Adrenal gland (tissue), 12 donors: ENCODE results near the gene MPC1. TPM values are rescaled to one million over a fixed set of nuclear protein-coding genes. Genes with fewer than 3 reads are reported as not detected.

ENCODE experiments used
- DNase-seq, 7 donors: peaks; one replicate each; pipeline ENCODE4 v3.0.0-alpha.2; 2019 to 2020
- H3K27ac ChIP-seq, 5 donors: fragments of 200-600 bp; sonication (generic) in 4 of 5; 1 replicate in 3 of 5; 2 replicates in 2 of 5; pipeline versions ENCODE4 v1.5.1 to v1.8.0; 2016 to 2020; ENCODE audit warnings: mild to moderate bottlenecking in 1 of 5
- H3K27me3 ChIP-seq: fragments of 200-600 bp; 2 replicates; pipeline ENCODE4 v1.8.0; 2021
- H3K36me3 ChIP-seq, 2 donors: fragments of 200-600 bp; replicated peaks in 1 of 2; 1 replicate in 1 of 2; 2 replicates in 1 of 2; pipeline versions ENCODE4 v1.5.1 to v1.8.0; 2018 to 2022
- H3K4me1 ChIP-seq, 2 donors: fragments of 200-600 bp; replicated peaks in 1 of 2; 1 replicate in 1 of 2; 2 replicates in 1 of 2; pipeline versions ENCODE4 v1.5.1 to v1.8.0; 2018 to 2021
- H3K4me3 ChIP-seq, 4 donors: fragments of 200-600 bp; sonication (generic) in 3 of 4; one replicate each; pipeline ENCODE4 v1.5.1; 2016 to 2018
- H3K9me3 ChIP-seq, 3 donors: fragments of 200-600 bp; sonication (generic) in 1 of 3; replicated peaks in 1 of 3; 1 replicate in 2 of 3; 2 replicates in 1 of 3; pipeline versions ENCODE4 v1.5.1 to v1.8.0; 2016 to 2021
- CTCF ChIP-seq, 6 experiments: fragments of 450-650 bp in 4 of 6; fragments of 200-600 bp in 2 of 6; sonication (generic) in 1 of 6; IDR thresholded peaks; 1 replicate in 5 of 6; 2 replicates in 1 of 6; pipeline versions ENCODE4 v1.5.1 to v1.8.0; 2016 to 2021; ENCODE audit warnings: antibody characterized with exemption in 6 of 6, mild to moderate bottlenecking in 2 of 6, moderate library complexity in 1 of 6
- POLR2A ChIP-seq, 2 donors: fragments of 450-650 bp; IDR thresholded peaks; one replicate each; pipeline ENCODE4 v1.6.1; 2017; ENCODE audit warnings: antibody characterized with exemption in 2 of 2, mild to moderate bottlenecking in 2 of 2, moderate library complexity in 1 of 2
- WGBS, 4 donors: extraction: QIAGEN DNeasy Blood & Tissue Kit in 2 of 4; methylation state at CpG; one replicate each; pipeline versions ENCODE4 v1.1.5 to v1.1.7; 2013 to 2017; 5-methylcytosine and 5-hydroxymethylcytosine counted together
- intact Hi-C, 2 donors: fragments of 100-400 bp; cut with DNase I; formaldehyde crosslinking; loops; one replicate each; pipeline versions ENCODE4 v1.14.1 to v1.15.0; 2022 to 2023
- polyA plus RNA-seq, 3 donors: library from polyadenylated mRNA; stranded (reverse); fragments of 200-250 nt in 2 of 3; fragments of 350-450 nt in 1 of 3; fragmentation: Illumina TruSeq in 1 of 3; extraction: RNeasy Lipid Tissue Mini Kit (QIAGEN cat#74804) in 1 of 3; gene quantifications; one replicate each; pipeline ENCODE4 v1.2.3, GENCODE V29; 2013 to 2014
- total RNA-seq, 9 donors: library from RNA; depleted of rRNA in 4 of 9; stranded (reverse); fragments of >200 nt in 4 of 9; fragments of 120-200 nt in 1 of 9; fragmentation: NEBNext Ultra II Directional in 1 of 9; extraction: Animal tissue kit (Norgen Biotek cat#: 25700) in 1 of 9; gene quantifications; one replicate each; pipeline versions ENCODE4 v1.1.0 to v1.2.4, GENCODE V29; 2013 to 2023
- donor health status: healthy with polysubstance abuse.
- donor health status: Bipolar disorder and iron deficiency.
- donor health status: DM: yes; HTN: yes; CAD: no.
- donor health status: DM: no; HTN: no; CAD: no.
- donor health status: DM: no; HTN: no; CAD: no.
- donor health status: DM: yes; HTN: yes; CAD: no.

The MPC1 gene
- total and polyA plus RNA-seq, 12 donors: 22.8 to 76.9 (median 46.0) TPM

- Histone ChIP-seq H3K27ac (no peak overlapping the region), H3K4me3 (no peak overlapping the region), H3K4me1 (no peaks in the 10 kb centered on the region), H3K9me3 (no peaks in the 10 kb centered on the region), H3K27me3 (no peaks in the 10 kb centered on the region), H3K36me3 (peaks cover 0 to 8% of the 10 kb centered on the region in 2 donors)
- no peak for DNase-seq
- no peak for TF ChIP-seq POLR2A (IDR thresholded peaks at IDR 0.05)
- TF ChIP-seq CTCF (IDR thresholded peaks at IDR 0.05): no peak
- intact Hi-C loops: no loop called here
- 93 to 96% (median 94%) methylated on average over 32 to 49 of the region's 49 CpGs for WGBS, 4 donors
Observed at GRCh38 chr6:166412156-166412910, 29.6 kb upstream of the MPC1 start.

- no peak for DNase-seq
- H3K4me1 ChIP-seq: no peaks in the 10 kb centered on the region
- no peaks in the 10 kb centered on the region for H3K9me3 ChIP-seq
- WGBS, 4 donors: 79 to 84% (median 80%) methylated on average over 4 to 12 of the region's 12 CpGs
- H3K27ac ChIP-seq: no peak overlapping the region
- no peak overlapping the region for H3K4me3 ChIP-seq
- no peaks in the 10 kb centered on the region for H3K27me3 ChIP-seq
- H3K36me3 ChIP-seq: peaks cover 0 to 8% of the 10 kb centered on the region in 2 donors
- intact Hi-C loops: no loop called here
- no peak for TF ChIP-seq POLR2A (IDR thresholded peaks at IDR 0.05)
- no peak for TF ChIP-seq CTCF (IDR thresholded peaks at IDR 0.05)
Observed at GRCh38 chr6:166411721-166412151, 29.0 kb upstream of the MPC1 start.

- Histone ChIP-seq H3K36me3 (peaks cover 0 to 8% of the 10 kb centered on the region in 2 donors), H3K9me3 (no peaks in the 10 kb centered on the region), H3K27ac (no peak overlapping the region)
Observed at GRCh38 chr6:166411271-166411670, 28.5 kb upstream of the MPC1 start.

GRCh38 chr6:166410426-166410935 lies 27.7 kb upstream of the MPC1 start:
- WGBS, 4 donors: 85 to 88% (median 87%) methylated on average over 8 to 10 of the region's 10 CpGs
- no peak overlapping the region for H3K27ac ChIP-seq
- H3K9me3 ChIP-seq: no peaks in the 10 kb centered on the region
- no peak for DNase-seq
- TF ChIP-seq POLR2A (IDR thresholded peaks at IDR 0.05) (no peak), CTCF (IDR thresholded peaks at IDR 0.05) (no peak)
- no peaks in the 10 kb centered on the region for H3K27me3 ChIP-seq
- H3K4me3 ChIP-seq: no peak overlapping the region
- intact Hi-C loops: no loop called here
- no peaks in the 10 kb centered on the region for H3K4me1 ChIP-seq
- peaks cover 0 to 8% of the 10 kb centered on the region in 2 donors for H3K36me3 ChIP-seq

More at GRCh38 chr6:166411271-166411670, 28.5 kb upstream of the MPC1 start:
- intact Hi-C loops: no loop called here
- H3K27me3 ChIP-seq: no peaks in the 10 kb centered on the region
- no peak overlapping the region for H3K4me3 ChIP-seq
- WGBS, 4 donors: 81 to 90% (median 87%) methylated on average over 14 to 15 of the region's 15 CpGs
- no peak for TF ChIP-seq CTCF (IDR thresholded peaks at IDR 0.05)
- no peak for TF ChIP-seq POLR2A (IDR thresholded peaks at IDR 0.05)
- no peak for DNase-seq
- no peaks in the 10 kb centered on the region for H3K4me1 ChIP-seq
